CD14-positive monocyte (primary cell): ENCODE measurements around the gene SYT7. TPM values are rescaled to one million over a fixed set of nuclear protein-coding genes. Genes with fewer than 3 reads are reported as not detected.

ENCODE experiments used
- DNase-seq, 3 donors: peaks; one replicate each; pipeline ENCODE4 v3.0.0-alpha.2; 2011 to 2022
- H2AFZ ChIP-seq: 2 replicates; pipeline ENCODE4 v1.6.0; 2012; ENCODE audit warnings: mild to moderate bottlenecking, low read depth, low read length, inconsistent platforms; ENCODE audit not compliant: insufficient read depth, poor library complexity, severe bottlenecking
- H3K27ac ChIP-seq, 2 donors: 1 replicate in 1 of 2; 2 replicates in 1 of 2; pipeline ENCODE4 v1.5.1; 2012 to 2013; ENCODE audit warnings: low read length in 2 of 2, control low read depth in 1 of 2, inconsistent platforms in 1 of 2, low read depth in 1 of 2, mild to moderate bottlenecking in 1 of 2
- H3K27me3 ChIP-seq, 2 donors: one replicate each; pipeline versions ENCODE4 v1.6.0 to v1.6.1; 2011 to 2013; ENCODE audit warnings: low read length in 2 of 2; ENCODE audit not compliant: control insufficient read depth in 2 of 2, insufficient read depth in 2 of 2
- H3K36me3 ChIP-seq, 2 donors: replicated peaks in 1 of 2; 1 replicate in 1 of 2; 2 replicates in 1 of 2; pipeline versions ENCODE4 v1.5.1 to v1.6.1; 2012 to 2013; ENCODE audit warnings: low read length in 2 of 2, control low read depth in 1 of 2, inconsistent platforms in 1 of 2, mild to moderate bottlenecking in 1 of 2; ENCODE audit not compliant: insufficient read depth in 2 of 2, control insufficient read depth in 1 of 2
- H3K4me1 ChIP-seq, 2 donors: 1 replicate in 1 of 2; 2 replicates in 1 of 2; pipeline versions ENCODE4 v1.5.1 to v1.6.1; 2012 to 2013; ENCODE audit warnings: low read length in 2 of 2, control low read depth in 1 of 2, inconsistent platforms in 1 of 2, mild to moderate bottlenecking in 1 of 2, moderate library complexity in 1 of 2; ENCODE audit not compliant: insufficient read depth in 2 of 2, control insufficient read depth in 1 of 2
- H3K4me2 ChIP-seq: replicated peaks from 2 replicates; pipeline ENCODE3; 2012; ENCODE audit warnings: low read length, moderate library complexity, mild to moderate bottlenecking; ENCODE audit not compliant: poor library complexity, severe bottlenecking; ENCODE audit errors: extremely low read depth
- H3K4me3 ChIP-seq, 3 experiments: fragments of 200-600 bp in 1 of 3; sonication (generic) in 1 of 3; replicated peaks in 1 of 3; 1 replicate in 2 of 3; 2 replicates in 1 of 3; pipeline ENCODE4 v1.5.1; 2011 to 2013; ENCODE audit warnings: low read length in 3 of 3, mild to moderate bottlenecking in 3 of 3, control low read depth in 2 of 3, low read depth in 2 of 3, inconsistent platforms in 1 of 3, moderate library complexity in 1 of 3
- H3K79me2 ChIP-seq: 2 replicates; pipeline ENCODE4 v1.6.0; 2012; ENCODE audit warnings: mild to moderate bottlenecking, control low read depth, inconsistent platforms, low read length, moderate library complexity; ENCODE audit not compliant: insufficient read depth
- H3K9ac ChIP-seq: 2 replicates; pipeline ENCODE4 v1.6.0; 2017; ENCODE audit warnings: low read length, mild to moderate bottlenecking; ENCODE audit not compliant: insufficient read depth, poor library complexity, severe bottlenecking
- H3K9me3 ChIP-seq, 2 donors: replicated peaks in 1 of 2; 1 replicate in 1 of 2; 2 replicates in 1 of 2; pipeline versions ENCODE4 v1.5.1 to v1.6.1; 2012 to 2013; ENCODE audit warnings: low read length in 2 of 2, control low read depth in 1 of 2; ENCODE audit not compliant: control insufficient read depth in 1 of 2, insufficient read depth in 1 of 2
- H4K20me1 ChIP-seq: 2 replicates; pipeline ENCODE4 v1.6.0; 2012; ENCODE audit warnings: mild to moderate bottlenecking, low read length, control low read depth, moderate library complexity; ENCODE audit not compliant: insufficient read depth
- H3K27ac Mint-ChIP-seq, 7 donors: one replicate each; pipeline ENCODE4 v1.8.0; 2020; ENCODE audit warnings: mild to moderate bottlenecking in 7 of 7, mixed read lengths in 7 of 7, moderate library complexity in 6 of 7, inconsistent platforms in 2 of 7
- H3K27me3 Mint-ChIP-seq, 3 donors: one replicate each; pipeline ENCODE4 v1.8.0; 2021 to 2022; ENCODE audit warnings: low read depth in 3 of 3, mild to moderate bottlenecking in 3 of 3, mixed read lengths in 3 of 3, moderate library complexity in 3 of 3, inconsistent platforms in 1 of 3
- H3K36me3 Mint-ChIP-seq, 2 donors: one replicate each; pipeline ENCODE4 v1.8.0; 2020; ENCODE audit warnings: mixed read lengths in 2 of 2, inconsistent platforms in 1 of 2, mild to moderate bottlenecking in 1 of 2
- H3K4me1 Mint-ChIP-seq: one replicate; pipeline ENCODE4 v1.8.0; 2020; ENCODE audit warnings: mild to moderate bottlenecking, mixed read lengths
- H3K4me3 Mint-ChIP-seq, 2 donors: one replicate each; pipeline ENCODE4 v1.8.0; 2020; ENCODE audit warnings: mild to moderate bottlenecking in 2 of 2, mixed read lengths in 2 of 2, moderate library complexity in 1 of 2
- H3K9me3 Mint-ChIP-seq, 7 donors: one replicate each; pipeline ENCODE4 v1.8.0; 2020 to 2022; ENCODE audit warnings: mixed read lengths in 7 of 7, mild to moderate bottlenecking in 6 of 7, moderate library complexity in 6 of 7, inconsistent platforms in 2 of 7
- WGBS: methylation state at CpG from one replicate; pipeline ENCODE4 v1.1.5; 2013; ENCODE audit warnings: missing lambda C conversion rate; ENCODE audit not compliant: insufficient coverage; 5-methylcytosine and 5-hydroxymethylcytosine counted together
- intact Hi-C, 2 donors: fragments of 100-400 bp; cut with micrococcal nuclease; formaldehyde crosslinking; loops; one replicate each; pipeline versions ENCODE4 v1.15.0 to v1.15.1; 2023
- polyA plus RNA-seq, 3 donors: library from polyadenylated mRNA; depleted of rRNA in 1 of 3; unstranded in 2 of 3; stranded (reverse) in 1 of 3; fragments of 300-500 nt in 2 of 3; fragments of >200 nt in 1 of 3; fragmentation: Illumina TruSeq in 2 of 3; gene quantifications; 1 replicate in 2 of 3; 2 replicates in 1 of 3; pipeline ENCODE4 v1.2.3, GENCODE V29; 2012 to 2021
- TF ChIP-seq, protein P1 (sequence below): fragments of 200-600 bp; IDR thresholded peaks from one replicate; pipeline ENCODE4 v1.8.0; 2022; ENCODE audit warnings: antibody characterized with exemption, mild to moderate bottlenecking

SYT7 gene
- polyA plus RNA-seq, 3 donors = not detected

DNA sequence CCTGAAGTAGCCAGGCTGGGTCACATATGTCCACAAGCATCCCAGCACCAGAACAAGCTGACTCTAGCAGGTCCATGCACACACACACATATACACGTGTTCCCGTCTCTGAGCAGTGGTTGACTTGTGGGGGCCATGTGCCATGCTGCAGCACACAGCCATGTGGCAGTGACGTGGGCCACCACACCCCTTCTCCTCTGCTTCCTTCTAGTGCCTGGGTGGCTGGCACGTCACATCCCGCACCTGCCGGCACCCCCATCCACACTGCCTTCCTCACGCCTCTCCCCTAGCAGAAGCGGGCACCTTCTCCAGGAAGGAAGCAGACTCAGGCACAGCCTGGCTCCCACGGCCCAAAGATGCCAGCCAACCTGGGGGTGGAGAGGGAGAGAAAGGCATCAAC is 9.5 kb downstream of the SYT7 start:
- intact Hi-C loops = no loop called here
- H3K27me3 ChIP-seq = peaks cover 0 to 12% of the 10 kb centered on the region in 2 donors
- H3K36me3 ChIP-seq = no peaks in the 10 kb centered on the region
- 68% methylated on average over 4 of the region's 9 CpGs for WGBS
- H3K4me1 Mint-ChIP-seq = no peaks in the 10 kb centered on the region
- H4K20me1 ChIP-seq = no peaks in the 10 kb centered on the region
- H3K79me2 ChIP-seq = no peaks in the 10 kb centered on the region
- no peak overlapping the region for H2AFZ ChIP-seq
- peaks cover 0 to 10% (median 0%) of the 10 kb centered on the region in 7 donors for H3K9me3 Mint-ChIP-seq
- H3K27me3 Mint-ChIP-seq = peaks cover 18 to 39% (median 36%) of the 10 kb centered on the region in 3 donors
- DNase-seq = no peak
- no peak overlapping the region for H3K4me3 Mint-ChIP-seq
- H3K36me3 Mint-ChIP-seq = no peaks in the 10 kb centered on the region
- H3K27ac ChIP-seq = no peak overlapping the region
- H3K4me3 ChIP-seq = no peak overlapping the region
- H3K27ac Mint-ChIP-seq = no peak overlapping the region
- no peak overlapping the region for H3K9ac ChIP-seq
- H3K4me2 ChIP-seq = no peak overlapping the region
- H3K4me1 ChIP-seq = no peaks in the 10 kb centered on the region
- TF ChIP-seq, protein P1, sequence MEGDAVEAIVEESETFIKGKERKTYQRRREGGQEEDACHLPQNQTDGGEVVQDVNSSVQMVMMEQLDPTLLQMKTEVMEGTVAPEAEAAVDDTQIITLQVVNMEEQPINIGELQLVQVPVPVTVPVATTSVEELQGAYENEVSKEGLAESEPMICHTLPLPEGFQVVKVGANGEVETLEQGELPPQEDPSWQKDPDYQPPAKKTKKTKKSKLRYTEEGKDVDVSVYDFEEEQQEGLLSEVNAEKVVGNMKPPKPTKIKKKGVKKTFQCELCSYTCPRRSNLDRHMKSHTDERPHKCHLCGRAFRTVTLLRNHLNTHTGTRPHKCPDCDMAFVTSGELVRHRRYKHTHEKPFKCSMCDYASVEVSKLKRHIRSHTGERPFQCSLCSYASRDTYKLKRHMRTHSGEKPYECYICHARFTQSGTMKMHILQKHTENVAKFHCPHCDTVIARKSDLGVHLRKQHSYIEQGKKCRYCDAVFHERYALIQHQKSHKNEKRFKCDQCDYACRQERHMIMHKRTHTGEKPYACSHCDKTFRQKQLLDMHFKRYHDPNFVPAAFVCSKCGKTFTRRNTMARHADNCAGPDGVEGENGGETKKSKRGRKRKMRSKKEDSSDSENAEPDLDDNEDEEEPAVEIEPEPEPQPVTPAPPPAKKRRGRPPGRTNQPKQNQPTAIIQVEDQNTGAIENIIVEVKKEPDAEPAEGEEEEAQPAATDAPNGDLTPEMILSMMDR = no peak
- no peaks in the 10 kb centered on the region for H3K9me3 ChIP-seq

DNA sequence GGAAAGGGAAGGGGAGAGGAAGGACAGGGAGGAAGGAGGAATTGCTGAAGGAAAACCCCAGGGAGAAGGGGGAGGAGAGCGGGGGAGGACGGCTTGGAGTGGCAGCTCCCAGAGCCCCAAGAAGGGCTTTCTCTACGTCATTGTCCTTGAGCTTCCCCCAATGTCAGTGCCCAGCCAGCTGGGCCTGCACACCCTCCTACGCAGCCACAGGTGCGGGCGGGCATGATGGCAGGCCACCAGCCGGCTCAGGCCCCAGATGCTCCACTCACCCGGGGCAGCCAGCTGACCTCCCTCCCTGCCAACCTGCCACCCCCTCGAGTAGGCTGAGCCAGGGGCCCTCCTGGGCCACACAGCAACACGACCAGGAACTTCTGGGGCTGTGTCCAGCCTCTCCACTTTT is 11.2 kb downstream of the SYT7 start:
- Mint-ChIP-seq H3K36me3 (no peaks in the 10 kb centered on the region), H3K27me3 (peaks cover 15 to 42% (median 34%) of the 10 kb centered on the region in 3 donors), H3K4me1 (no peaks in the 10 kb centered on the region), H3K9me3 (peaks cover 0 to 10% (median 0%) of the 10 kb centered on the region in 7 donors), H3K4me3 (no peak overlapping the region), H3K27ac (no peak overlapping the region)
- no peak overlapping the region for H3K27ac ChIP-seq
- no peak overlapping the region for H3K9ac ChIP-seq
- no peak overlapping the region for H3K4me3 ChIP-seq
- WGBS = 65% methylated on average over 8 of the region's 10 CpGs
- H3K9me3 ChIP-seq = no peaks in the 10 kb centered on the region
- H3K79me2 ChIP-seq = no peaks in the 10 kb centered on the region
- H4K20me1 ChIP-seq = no peaks in the 10 kb centered on the region
- H3K4me2 ChIP-seq = no peak overlapping the region
- intact Hi-C loops = no loop called here
- no peaks in the 10 kb centered on the region for H3K36me3 ChIP-seq
- peaks cover 0 to 12% of the 10 kb centered on the region in 2 donors for H3K27me3 ChIP-seq
- H3K4me1 ChIP-seq = no peaks in the 10 kb centered on the region
- no peak overlapping the region for H2AFZ ChIP-seq
- TF ChIP-seq, protein P1 = no peak
- no peak for DNase-seq
